RWPE1 (cell line): ENCODE results near the gene PDCD7.

Experiments
- CTCF ChIA-PET: fragments of 350-600 bp; sonication (Branson Sonifier 250); formaldehyde crosslinking; extraction: SDS; loops from one replicate; lab custom pipeline; 2021; lab: Yijun Ruan, JAX
- POLR2A ChIA-PET: fragments of 400-600 bp; formaldehyde crosslinking; extraction: SDS; loops from one replicate; lab custom pipeline; 2020; ENCODE audit warnings: antibody characterized with exemption; ENCODE audit not compliant: low non-redundant PET; lab: Yijun Ruan, JAX
- DNase-seq: peaks from one replicate; pipeline ENCODE4 v3.0.0; 2012; ENCODE audit warnings: low spot score
- H3K27ac ChIP-seq: fragments of 450-650 bp; 2 replicates; pipeline ENCODE4 v1.5.1; 2017
- TF ChIP-seq, protein P1 (sequence below): fragments of 450-650 bp; conservative IDR thresholded peaks from 2 replicates; pipeline ENCODE4 v1.5.1; 2017; ENCODE audit warnings: low read depth, mild to moderate bottlenecking

The PDCD7 gene

DNA sequence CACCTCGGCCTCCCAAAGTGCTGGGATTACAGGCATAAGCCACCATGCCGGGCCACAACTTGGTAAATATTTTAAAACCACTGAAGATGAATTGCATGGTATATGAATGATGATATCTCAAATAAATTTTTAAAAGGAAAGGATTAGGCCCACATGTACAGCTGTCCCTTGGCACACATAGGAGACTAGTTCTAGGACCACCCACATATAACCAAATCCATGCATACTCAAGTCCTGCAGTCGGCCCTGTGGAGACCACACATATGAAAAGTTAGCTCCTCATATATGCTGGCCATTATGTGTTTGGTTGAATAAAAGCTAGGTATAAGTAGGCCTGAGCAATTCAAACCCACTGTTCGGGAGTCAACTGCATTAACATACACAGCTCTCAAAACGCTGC, 40.9 kb upstream of the PDCD7 start:
- TF ChIP-seq, protein P1, sequence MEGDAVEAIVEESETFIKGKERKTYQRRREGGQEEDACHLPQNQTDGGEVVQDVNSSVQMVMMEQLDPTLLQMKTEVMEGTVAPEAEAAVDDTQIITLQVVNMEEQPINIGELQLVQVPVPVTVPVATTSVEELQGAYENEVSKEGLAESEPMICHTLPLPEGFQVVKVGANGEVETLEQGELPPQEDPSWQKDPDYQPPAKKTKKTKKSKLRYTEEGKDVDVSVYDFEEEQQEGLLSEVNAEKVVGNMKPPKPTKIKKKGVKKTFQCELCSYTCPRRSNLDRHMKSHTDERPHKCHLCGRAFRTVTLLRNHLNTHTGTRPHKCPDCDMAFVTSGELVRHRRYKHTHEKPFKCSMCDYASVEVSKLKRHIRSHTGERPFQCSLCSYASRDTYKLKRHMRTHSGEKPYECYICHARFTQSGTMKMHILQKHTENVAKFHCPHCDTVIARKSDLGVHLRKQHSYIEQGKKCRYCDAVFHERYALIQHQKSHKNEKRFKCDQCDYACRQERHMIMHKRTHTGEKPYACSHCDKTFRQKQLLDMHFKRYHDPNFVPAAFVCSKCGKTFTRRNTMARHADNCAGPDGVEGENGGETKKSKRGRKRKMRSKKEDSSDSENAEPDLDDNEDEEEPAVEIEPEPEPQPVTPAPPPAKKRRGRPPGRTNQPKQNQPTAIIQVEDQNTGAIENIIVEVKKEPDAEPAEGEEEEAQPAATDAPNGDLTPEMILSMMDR = no peak
- DNase-seq = no peak
- no peak overlapping the region for H3K27ac ChIP-seq
- ChIA-PET CTCF (no interaction called here), POLR2A (no interaction called here)

DNA sequence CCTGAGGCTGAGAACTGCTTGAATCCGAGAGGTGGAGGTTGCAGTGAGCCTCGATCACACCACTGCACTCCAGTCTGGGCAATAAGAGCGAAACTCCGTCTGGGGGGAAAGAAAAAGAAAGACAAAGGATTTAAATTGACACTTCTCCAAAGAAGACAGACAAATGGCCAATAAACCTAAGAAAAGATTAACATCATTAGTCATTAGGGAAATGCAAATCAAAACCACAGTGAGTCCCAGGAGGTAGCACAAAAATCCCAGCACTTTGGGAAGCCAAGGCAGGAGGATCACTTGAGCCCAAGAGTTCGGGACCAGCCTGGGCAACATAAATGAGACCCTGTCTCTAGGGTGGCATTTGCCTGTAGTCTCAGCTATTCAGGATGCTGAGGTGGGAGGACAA, 38.9 kb upstream of the PDCD7 start:
- no peak for DNase-seq
- no peak overlapping the region for H3K27ac ChIP-seq
- CTCF ChIA-PET = no interaction called here
- TF ChIP-seq, protein P1 = no peak
- POLR2A ChIA-PET = no interaction called here

DNA sequence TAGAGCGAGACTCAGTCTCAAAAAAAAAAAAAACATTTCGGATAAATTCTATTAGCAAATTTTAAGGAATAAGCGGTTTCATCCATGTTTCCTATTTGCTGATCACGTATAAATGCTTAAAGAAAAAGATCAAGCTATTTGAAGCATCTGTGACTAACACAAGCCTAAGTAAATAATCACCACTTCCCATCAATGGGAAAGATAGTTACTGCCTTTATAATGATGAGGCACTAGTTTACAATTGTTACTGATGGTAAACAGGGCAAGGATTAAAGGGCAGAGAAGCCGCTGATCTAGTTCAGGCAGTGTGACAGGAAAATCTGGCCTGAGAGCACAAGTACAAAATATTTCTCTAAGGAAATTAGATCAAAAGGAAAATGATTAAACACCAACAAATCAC, 37.8 kb upstream of the PDCD7 start:
- CTCF ChIA-PET = no interaction called here
- POLR2A ChIA-PET = no interaction called here
- no peak for DNase-seq
- TF ChIP-seq, protein P1 = no peak
- no peak overlapping the region for H3K27ac ChIP-seq

GRCh38 chr15:65165875-65166274, 32.3 kb upstream of the PDCD7 start:
- ChIA-PET POLR2A (no interaction called here), CTCF (interaction anchor here (0.7 to 1.1 kb wide), 3 partner anchors 17 to 456 kb away, joined by 3 to 5 read pairs (median 4); partner anchors contain the start of gene CILP)
- H3K27ac ChIP-seq = no peak overlapping the region
- TF ChIP-seq, protein P1 = no peak
- DNase-seq = no peak

GRCh38 chr15:65164139-65164538, 30.5 kb upstream of the PDCD7 start:
- CTCF ChIA-PET = no interaction called here
- DNase-seq = no peak
- POLR2A ChIA-PET = no interaction called here
- TF ChIP-seq, protein P1 = no peak
- H3K27ac ChIP-seq = no peak overlapping the region

GRCh38 chr15:65163041-65163440, 29.4 kb upstream of the PDCD7 start:
- H3K27ac ChIP-seq = no peak overlapping the region
- POLR2A ChIA-PET = no interaction called here
- no peak for DNase-seq
- TF ChIP-seq, protein P1 = no peak
- CTCF ChIA-PET = no interaction called here

- TF ChIP-seq, protein P1 = no peak
- POLR2A ChIA-PET = no interaction called here
- CTCF ChIA-PET = no interaction called here
- DNase-seq = no peak
- H3K27ac ChIP-seq = no peak overlapping the region
Measured at GRCh38 chr15:65156692-65157091, 23.1 kb upstream of the PDCD7 start.
